GM06990 (cell line): ENCODE results near the gene FAM222A.
"Not testable (repeated sequence)": the region's sequence is repeated elsewhere in the genome, so short reads cannot be mapped to it uniquely, and the experiment has no call there.

Experiments
- DNase-seq: peaks from one replicate; pipeline ENCODE4 v3.0.0-alpha.2; 2011; ENCODE audit not compliant: insufficient read length; ENCODE audit errors: extremely low read depth
- H3K27me3 ChIP-seq: replicated peaks from 2 replicates; pipeline ENCODE4 v1.6.0; 2011; ENCODE audit warnings: low read length; ENCODE audit not compliant: control insufficient read depth, insufficient read depth
- H3K36me3 ChIP-seq: 2 replicates; pipeline ENCODE4 v1.5.1; 2011; ENCODE audit warnings: low read length; ENCODE audit not compliant: control insufficient read depth, insufficient read depth
- H3K4me3 ChIP-seq: replicated peaks from 2 replicates; pipeline ENCODE4 v1.5.1; 2011; ENCODE audit warnings: low read depth, mild to moderate bottlenecking, control low read depth, low read length
- TF ChIP-seq, protein P1 (sequence below): IDR thresholded peaks from 2 replicates; pipeline ENCODE4 v1.5.1; 2011; ENCODE audit warnings: low read length, control low read depth, mild to moderate bottlenecking, inconsistent platforms; ENCODE audit not compliant: insufficient read depth, poor library complexity, severe bottlenecking

FAM222A gene

DNA sequence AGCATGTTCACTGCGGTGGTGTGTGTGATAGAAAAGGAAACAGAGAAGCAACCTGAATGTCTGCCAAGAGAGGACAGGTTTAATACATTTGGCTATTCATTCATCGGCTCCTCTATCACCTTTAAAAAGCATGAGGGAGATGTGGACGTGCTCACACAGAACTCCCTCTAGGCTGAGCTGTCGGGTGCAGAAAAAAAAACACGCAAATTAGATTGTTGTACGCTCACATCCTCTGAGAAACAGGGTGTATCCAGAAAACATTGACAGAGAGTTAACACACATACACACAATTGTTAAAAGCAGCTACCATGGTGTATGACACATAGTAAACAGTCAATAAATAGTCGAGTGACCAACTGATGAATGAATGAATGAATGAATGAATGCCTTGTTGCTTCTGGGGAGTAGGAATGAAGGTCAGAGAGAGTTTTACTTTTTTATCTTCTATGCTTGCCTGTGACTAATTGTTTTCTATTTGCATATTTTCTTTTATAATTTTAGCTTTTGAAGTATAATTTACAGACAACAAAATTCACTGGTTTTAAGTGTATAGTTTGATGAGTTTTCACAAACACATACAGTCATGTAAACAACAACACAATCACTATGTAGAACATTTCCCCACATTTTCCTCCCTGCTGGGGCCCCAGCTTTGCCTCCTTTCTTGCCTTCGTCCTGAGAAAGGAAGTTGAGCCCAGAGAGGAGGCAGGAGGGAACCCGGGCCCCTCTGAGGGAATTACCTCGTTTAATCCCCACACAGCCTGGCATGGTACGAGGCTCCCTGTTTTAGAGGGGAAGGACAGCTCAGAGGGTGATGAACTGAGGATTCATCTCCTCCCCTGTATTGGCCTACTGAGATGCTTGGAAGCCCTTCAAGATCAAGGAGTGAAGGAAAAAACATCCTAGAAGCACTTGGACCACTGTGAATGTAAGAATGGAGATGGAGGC lies 19.7 kb upstream of the FAM222A start:
- no peak overlapping the region for H3K4me3 ChIP-seq
- no peaks in the 10 kb centered on the region for H3K27me3 ChIP-seq
- no peak for DNase-seq
- TF ChIP-seq, protein P1, sequence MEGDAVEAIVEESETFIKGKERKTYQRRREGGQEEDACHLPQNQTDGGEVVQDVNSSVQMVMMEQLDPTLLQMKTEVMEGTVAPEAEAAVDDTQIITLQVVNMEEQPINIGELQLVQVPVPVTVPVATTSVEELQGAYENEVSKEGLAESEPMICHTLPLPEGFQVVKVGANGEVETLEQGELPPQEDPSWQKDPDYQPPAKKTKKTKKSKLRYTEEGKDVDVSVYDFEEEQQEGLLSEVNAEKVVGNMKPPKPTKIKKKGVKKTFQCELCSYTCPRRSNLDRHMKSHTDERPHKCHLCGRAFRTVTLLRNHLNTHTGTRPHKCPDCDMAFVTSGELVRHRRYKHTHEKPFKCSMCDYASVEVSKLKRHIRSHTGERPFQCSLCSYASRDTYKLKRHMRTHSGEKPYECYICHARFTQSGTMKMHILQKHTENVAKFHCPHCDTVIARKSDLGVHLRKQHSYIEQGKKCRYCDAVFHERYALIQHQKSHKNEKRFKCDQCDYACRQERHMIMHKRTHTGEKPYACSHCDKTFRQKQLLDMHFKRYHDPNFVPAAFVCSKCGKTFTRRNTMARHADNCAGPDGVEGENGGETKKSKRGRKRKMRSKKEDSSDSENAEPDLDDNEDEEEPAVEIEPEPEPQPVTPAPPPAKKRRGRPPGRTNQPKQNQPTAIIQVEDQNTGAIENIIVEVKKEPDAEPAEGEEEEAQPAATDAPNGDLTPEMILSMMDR = no peak
- no peaks in the 10 kb centered on the region for H3K36me3 ChIP-seq

DNA sequence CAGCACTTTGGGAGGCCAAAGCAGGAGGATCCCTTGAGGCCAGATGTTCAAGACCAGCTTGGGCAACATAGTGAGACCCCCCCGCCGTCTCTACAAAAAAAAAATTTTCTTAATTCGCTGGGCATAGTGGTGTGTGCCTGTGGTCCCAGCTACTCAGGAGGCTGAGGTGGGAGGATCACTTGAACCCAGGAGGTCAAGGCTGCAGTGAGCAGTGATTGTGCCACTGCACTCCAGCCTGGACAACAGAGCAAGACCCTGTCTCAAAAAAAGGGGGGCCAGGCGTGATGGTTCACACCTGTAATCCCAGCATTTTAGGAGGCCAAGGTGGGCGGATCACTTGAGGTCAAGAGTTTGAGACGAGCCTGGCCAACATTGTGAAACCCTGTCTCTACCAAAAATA lies 19.0 kb upstream of the FAM222A start:
- not testable (repeated sequence) for H3K36me3 ChIP-seq, H3K4me3 ChIP-seq

DNA sequence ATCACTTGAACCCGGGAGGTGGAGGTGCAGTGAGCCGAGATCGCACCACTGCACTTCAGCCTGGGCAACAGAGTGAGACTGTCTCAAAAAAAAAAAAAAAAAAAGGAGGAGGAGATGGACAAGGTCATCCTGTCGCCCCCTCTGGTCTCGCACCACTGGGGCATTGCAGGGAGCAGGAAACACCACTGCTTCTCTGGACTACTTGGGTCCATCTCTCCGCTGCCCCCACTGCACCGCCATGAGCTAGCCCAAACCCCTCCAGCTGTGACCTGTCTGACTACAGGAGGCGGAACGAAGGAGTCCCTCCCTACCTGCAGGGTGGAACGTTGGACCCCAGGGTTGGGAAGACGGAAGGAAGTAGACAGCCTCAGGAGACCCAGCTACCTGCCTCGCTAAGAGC lies 18.2 kb upstream of the FAM222A start:
- H3K36me3 ChIP-seq = no peaks in the 10 kb centered on the region
- no peaks in the 10 kb centered on the region for H3K27me3 ChIP-seq
- no peak overlapping the region for H3K4me3 ChIP-seq
- TF ChIP-seq, protein P1 = no peak
- DNase-seq = no peak

More for the DNA sequence above, 19.0 kb upstream of the FAM222A start:
- H3K27me3 ChIP-seq, DNase-seq: not testable (repeated sequence)

DNA sequence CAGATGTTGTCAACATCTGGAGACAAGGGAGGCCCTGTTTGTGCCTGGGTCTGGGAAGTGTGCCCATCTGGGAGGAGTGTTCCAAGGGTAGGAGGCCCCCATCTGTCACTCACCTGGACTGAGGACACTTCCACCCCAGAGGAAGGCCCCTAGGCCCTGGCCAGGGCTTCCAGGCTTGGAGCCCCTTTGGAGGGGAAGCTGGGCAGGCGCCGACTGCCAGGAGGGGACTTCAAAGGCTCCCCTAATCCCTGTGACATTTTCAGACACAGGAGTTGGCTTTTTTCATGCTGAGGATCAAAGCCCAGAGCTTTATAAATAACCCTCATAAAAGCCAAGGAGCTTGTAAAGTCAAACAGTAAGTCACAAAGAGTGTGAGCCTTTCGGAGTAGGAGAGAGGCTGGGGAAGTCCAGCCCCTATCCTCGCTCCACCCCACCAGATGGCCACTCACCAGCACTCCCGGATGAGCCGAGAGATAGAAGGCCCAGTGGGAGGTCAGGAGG lies 17.6 kb upstream of the FAM222A start:
- Histone ChIP-seq H3K27me3 (no peaks in the 10 kb centered on the region), H3K4me3 (no peak overlapping the region), H3K36me3 (no peaks in the 10 kb centered on the region)
- no peak for DNase-seq
- TF ChIP-seq, protein P1 = no peak

DNA sequence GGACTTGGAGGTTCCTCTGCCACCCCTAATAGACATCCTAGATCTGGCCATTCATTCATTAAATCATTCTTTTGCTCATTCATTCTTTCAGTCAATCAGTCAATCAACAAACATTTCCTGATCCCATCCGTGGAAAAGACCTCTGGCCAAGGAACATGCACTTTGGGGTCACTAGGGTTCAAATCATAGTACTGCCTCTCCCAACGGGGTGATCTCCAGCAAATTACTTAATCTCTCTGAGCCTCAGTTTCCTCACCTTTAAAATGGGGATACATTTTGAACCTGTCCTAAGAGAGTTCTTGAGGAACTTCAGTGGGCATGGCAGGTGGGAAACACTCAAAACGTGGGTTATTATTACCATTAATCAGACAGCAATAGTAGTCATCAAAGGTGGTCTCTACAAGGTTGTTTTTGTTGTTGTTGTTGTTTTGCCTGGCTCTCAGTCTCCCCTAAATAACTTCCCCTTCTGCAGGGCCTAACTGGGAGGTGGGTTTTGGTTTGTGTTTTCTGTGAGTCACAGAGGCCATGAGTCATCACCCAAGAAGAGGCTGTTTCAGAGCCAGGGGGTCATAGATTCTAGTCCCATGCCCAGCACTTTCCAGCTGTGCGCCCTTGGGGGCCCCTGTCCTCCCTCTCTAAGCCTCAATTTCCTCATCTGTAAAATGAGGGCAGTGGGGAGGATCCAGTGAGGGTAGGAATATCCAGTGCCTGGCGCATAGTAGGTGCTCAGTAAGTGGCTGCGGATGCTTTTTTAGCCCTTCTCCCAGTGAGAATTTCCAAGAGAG lies 16.9 kb upstream of the FAM222A start:
- Histone ChIP-seq H3K27me3 (no peaks in the 10 kb centered on the region), H3K36me3 (no peaks in the 10 kb centered on the region), H3K4me3 (no peak overlapping the region)
- TF ChIP-seq, protein P1 = no peak
- DNase-seq = no peak

DNA sequence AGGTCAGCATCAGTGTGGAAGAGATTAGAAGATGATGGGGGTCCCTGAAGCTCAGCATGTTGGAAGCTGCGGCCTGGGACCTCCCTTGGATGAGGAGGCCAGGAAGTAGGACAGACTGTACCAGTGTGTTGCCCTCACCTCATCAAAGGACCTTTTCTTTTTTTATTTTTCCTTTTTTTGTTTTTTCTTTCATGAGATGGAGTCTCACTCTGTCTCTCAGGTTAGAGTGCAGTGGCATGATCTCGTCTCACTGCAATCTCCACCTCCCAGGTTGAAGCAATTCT lies 16.4 kb upstream of the FAM222A start:
- TF ChIP-seq, protein P1 = no peak
- Histone ChIP-seq H3K27me3 (no peaks in the 10 kb centered on the region), H3K4me3 (no peak overlapping the region), H3K36me3 (no peaks in the 10 kb centered on the region)
- DNase-seq = no peak
